GM18526 (cell line): ENCODE measurements around the gene ELP1.

Experiments used
- POLR2A ChIP-seq: IDR thresholded peaks from 3 replicates; pipeline ENCODE4 v1.6.1; 2011; ENCODE audit not compliant: insufficient read length; ENCODE audit errors: extremely low read depth

ELP1 gene

GRCh38 chr9:108867116-108867515 lies 66.8 kb downstream of the ELP1 start:
- TF ChIP-seq POLR2A = no peak

DNA sequence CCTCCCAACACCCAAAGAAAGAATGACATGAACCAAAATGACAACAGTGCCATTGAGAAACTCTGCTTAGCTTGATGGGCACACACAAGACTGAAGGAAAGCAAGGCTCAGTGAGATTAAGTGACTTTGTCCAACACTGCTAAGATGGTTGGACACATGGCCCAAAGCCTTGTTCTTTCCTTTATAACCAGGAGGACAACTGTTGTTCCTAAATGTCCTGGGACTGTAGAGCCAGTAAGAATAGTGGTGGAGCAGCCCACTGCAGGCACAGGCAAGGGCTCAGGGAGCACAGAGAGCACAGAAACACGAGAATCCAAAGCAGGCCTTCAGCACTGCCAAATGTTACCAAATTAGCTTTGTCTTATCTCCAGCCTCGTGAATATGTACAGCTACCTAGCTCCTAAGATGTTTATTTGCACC lies 67.9 kb downstream of the ELP1 start:
- TF ChIP-seq POLR2A = no peak

DNA sequence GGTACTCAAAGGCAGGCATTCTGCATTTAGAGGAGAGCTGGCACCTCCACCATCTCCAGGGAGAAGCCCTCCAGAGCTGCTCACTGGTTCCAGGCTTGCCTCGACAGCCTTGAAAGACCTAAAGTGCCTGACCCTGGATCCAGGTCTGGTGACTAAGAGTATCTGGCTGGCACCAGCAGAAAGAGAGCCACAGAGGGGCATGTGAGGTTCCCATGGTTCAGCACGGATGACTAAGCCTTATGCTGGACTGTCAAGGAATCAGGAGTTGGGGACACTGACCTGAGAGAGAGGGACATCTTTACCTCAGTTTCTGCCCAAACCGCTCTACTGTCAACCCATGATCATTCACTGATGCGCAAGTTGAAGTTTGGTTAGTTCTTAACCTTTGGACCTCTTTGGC lies 68.9 kb downstream of the ELP1 start:
- TF ChIP-seq POLR2A = no peak

DNA sequence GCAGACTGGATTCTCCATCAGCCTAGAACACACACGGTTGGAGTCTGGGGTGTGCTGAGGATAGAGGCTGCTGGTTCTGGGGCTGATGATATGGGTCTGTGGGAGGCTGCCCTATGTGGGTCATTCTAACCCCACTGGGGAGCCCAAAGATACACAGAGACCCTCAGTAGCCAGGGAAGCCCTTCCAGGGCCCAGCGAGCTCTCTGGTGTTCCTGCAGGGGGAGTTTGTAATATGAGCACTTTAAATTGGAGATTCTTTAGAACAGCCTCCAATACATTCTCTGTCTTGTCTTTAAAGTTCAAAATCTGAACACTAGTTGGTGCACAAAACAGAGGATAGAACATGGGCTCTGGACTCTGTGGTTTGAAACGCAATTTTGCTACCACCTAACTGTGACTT lies 69.5 kb downstream of the ELP1 start:
- TF ChIP-seq POLR2A = no peak

DNA sequence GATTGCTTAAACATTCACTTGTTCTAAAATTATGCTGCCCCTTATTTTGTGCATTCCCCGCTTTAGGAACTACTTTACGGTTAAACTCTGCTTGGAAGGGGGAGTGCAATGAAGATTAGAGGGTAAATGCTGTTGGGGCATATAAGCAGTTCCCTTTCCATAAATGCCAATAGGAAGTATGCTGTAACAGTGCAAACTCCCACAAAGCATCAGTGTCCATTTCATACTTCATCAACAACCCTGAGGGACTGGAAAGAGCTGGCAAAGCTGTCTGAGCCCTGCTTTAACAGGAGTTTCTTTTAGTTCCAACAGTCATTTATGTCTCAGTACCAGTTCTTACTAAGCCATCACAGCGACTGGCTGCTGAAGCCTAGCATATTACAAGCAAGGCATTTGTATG lies 70.0 kb downstream of the ELP1 start:
- no peak for TF ChIP-seq POLR2A

DNA sequence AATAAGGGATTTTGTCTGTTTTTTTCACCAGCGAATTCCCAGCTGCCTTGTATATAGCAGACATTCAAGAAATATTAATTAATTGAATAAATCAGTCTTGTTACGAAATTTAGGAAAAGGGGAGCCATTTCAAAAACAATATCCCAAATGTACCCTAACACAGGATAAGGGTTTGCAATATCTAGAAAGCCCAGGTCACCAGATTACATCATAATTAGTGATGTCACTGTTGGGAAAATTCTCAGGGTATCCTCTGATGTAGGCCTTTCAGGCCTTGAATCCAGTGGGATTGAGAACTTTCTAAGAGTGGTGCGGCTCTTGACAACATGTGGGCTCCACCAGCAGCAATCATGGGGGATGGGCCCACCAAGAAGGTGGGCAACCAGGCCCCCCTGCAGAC lies 71.9 kb downstream of the ELP1 start, which contains the start of gene ACTL7A:
TSS of gene ACTL7A (plus strand) at position 270 of the 400 bp plus-strand sequence. CDS start at position 327, 57 bp downstream.
- no peak for TF ChIP-seq POLR2A

- no peak for TF ChIP-seq POLR2A
These were observed 72.5 kb downstream of the ELP1 start for GRCh38 chr9:108861464-108861863.

DNA sequence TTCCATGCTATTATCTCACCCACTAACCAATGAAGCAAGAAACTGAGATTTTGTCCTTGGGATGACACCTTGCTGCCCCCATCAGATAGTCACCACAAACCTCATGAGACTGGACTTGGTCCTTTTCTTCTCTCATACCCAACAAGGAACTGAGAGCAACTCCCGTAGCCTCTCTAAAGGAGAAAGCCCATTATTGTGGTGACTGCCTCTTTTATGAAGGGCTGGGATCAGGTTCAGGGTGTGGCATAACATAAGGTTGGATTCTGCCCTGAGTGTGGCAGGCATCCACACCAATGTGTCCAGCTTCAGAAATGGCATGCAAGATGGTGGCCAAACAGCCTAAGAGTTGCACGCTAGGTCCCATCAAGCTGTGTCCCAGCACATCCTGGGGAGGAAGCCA lies 73.2 kb downstream of the ELP1 start:
- no peak for TF ChIP-seq POLR2A

GRCh38 chr9:108860354-108860753 lies 73.6 kb downstream of the ELP1 start:
- TF ChIP-seq POLR2A = no peak

DNA sequence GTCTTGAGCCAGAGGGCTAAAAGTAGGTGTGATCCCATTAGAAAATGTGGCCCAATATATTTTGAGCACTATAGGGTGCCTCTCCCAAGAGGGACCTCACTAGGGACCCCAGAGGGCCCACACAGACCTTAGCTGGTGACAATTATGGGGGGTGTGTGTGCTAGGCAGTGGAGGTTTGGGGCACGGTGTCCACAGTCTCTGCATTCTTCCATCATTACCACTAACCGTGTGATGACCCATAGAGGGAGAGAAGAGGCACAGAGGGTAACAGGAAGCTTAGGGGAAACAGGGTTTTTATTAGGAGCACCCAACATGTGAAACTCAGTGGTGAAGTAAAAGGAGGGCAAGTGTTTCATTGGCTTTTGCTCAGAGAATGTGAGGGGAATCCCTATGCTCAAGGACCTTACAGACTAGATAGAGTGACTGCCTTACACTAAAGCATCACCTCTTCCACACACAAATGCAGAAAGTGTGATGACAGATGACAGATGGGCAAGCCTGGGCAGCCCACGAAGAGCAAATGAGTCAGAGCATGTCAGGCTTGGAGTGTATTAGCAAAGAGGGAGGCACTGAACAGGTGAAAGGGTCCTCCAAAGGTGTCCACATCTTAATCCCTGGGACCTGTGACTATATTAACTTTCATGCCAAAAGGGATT lies 74.3 kb downstream of the ELP1 start:
- no peak for TF ChIP-seq POLR2A

GRCh38 chr9:108857572-108857971 lies 76.4 kb downstream of the ELP1 start:
- TF ChIP-seq POLR2A = no peak

DNA sequence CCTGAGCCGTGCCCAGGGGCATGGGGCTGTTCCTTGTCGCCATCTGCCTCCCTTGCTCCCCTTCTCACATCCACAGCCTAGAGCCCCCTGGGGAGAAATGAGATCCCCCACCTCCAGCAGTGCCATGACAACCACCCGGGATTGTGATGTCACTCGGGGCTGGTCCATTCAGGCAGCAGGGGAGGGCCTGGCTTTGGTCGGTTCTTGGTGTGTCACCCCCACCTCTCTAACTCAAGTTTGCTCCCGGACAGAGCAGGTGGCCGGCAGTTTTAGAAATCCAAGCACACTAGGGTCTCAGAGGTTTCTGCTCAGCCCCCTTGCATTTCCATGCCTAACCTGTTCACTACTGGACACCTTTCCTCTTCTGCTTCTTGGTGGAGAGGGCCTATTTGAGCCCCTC lies 78.0 kb downstream of the ELP1 start, which contains the start of gene ACTL7B:
TSS of gene ACTL7B (minus strand) at position 99 of the 400 bp plus-strand sequence. CDS start at position 43, 56 bp downstream.
- TF ChIP-seq POLR2A = no peak

- no peak for TF ChIP-seq POLR2A
These were observed 78.4 kb downstream of the ELP1 start for GRCh38 chr9:108855529-108855886.

DNA sequence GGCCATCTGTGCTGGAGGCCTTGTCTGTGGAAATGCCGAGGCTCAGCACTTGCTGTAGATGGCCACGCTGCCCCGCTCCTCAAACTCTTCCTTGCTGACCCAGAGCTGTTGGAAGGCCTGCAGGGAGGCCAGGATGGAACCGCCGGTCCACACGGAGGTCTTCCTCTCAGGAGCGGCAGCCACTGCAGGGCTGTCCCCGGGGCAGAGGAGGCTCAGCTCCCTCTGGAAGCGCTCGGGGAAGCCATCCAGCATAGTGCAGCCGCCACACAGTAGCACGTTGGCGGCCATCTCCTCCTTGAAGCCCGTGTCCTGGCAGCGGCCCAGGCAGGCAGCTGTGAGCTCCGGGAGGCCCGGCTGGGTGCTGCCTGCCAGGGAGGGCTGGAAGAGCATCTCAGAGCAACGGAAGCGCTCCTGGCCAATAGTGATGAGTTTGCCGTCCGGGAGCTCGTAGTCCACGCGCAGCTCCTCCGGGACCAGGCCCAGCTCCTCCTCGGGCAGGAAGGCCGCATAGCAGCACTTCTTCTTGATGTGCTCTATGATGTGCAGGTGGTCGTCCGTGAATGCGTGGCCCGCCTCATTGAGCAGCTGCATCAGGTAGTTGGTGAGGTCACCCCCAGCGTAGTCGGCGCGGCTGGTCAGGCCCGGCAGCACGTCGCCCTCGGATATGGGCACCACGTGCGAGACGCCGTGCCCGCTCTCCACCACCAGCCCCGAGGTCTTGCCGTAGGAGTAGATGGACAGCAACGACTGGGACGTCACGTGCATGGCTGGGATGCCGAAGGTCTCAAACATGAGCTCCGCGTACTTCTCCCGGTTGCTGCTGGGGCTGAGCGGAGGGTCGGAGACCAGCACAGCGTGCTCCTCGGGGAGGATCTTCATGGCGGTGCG lies 79.0 kb downstream of the ELP1 start:
- no peak for TF ChIP-seq POLR2A

GRCh38 chr9:108854094-108854493 lies 79.8 kb downstream of the ELP1 start:
- TF ChIP-seq POLR2A = no peak

DNA sequence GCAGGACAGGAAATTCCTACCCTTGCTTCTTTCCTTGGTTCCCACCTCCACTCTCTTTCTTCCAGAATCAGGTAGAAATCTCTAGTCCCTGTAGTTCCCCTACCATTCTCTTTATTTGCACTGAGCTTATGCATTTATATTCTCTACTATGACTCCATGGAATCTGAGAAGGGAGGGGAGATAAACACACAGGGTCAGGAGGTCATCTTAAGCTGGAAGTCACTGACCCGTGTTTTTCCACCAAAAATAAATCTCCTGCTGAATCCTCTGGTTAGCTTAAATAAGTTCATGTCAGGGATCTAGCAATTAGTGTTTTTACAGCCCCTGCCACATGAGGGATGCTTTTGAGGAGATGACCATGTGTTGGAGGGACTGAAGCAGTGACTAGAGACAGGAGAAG lies 81.8 kb downstream of the ELP1 start:
- TF ChIP-seq POLR2A = no peak
